HG02973 (cell line): ENCODE results near the gene RTL1.

ENCODE experiments used
- ATAC-seq: cut with Tn5 transposase; IDR thresholded peaks from one replicate; pipeline ENCODE4 v1.9.1; 2021; ENCODE audit warnings: moderate library complexity; ENCODE audit not compliant: unreplicated experiment

RTL1 gene

DNA sequence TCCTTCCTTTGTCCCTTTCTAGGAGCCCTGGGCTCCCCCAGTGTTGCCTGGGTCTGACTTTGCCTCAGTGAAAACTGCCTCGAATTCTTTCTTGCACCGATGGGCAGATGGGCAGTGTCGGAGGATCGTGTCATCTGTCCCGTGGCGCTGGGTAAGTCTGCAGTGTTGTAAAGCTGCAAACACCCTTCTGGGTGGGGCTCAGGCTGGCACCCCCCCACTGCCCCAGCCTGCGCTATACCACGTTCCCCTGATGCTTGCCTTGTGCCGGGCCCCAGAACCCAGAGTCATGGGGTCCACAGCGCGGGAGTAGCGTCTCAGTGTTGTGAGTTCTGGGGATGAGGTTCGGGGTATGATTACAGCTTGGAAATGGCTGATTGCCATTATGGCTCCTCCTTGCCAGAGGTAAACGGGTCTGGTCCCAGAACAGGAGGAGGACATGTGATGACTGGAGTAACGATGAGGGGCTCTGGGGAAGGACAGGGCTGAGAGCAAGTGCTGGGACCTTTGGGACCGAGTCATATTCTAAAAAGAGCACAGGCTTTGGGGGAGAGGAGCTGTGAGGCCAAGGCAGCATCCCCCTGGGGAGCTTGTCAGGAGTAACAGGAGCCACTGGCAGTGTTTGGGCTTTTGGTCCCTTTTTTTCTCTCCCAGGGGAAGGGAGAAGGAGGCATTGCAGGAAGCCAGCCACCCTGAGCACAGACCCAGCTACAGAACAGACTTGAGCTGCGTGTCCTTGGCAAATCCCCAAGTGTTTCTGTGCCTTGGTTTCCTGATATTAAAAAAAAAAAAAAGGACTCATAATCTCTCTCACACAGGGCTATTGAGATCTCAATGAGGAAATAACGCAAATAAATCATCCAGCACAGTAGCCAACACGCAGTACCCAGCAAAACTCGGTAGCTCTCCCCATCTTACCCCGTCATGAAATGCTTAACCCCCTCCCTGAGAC is 4.3 kb downstream of the RTL1 start:
- ATAC-seq, result no peak

- ATAC-seq, result no peak
These were observed 5.1 kb downstream of the RTL1 start for GRCh38 chr14:100898465-100898864.

DNA sequence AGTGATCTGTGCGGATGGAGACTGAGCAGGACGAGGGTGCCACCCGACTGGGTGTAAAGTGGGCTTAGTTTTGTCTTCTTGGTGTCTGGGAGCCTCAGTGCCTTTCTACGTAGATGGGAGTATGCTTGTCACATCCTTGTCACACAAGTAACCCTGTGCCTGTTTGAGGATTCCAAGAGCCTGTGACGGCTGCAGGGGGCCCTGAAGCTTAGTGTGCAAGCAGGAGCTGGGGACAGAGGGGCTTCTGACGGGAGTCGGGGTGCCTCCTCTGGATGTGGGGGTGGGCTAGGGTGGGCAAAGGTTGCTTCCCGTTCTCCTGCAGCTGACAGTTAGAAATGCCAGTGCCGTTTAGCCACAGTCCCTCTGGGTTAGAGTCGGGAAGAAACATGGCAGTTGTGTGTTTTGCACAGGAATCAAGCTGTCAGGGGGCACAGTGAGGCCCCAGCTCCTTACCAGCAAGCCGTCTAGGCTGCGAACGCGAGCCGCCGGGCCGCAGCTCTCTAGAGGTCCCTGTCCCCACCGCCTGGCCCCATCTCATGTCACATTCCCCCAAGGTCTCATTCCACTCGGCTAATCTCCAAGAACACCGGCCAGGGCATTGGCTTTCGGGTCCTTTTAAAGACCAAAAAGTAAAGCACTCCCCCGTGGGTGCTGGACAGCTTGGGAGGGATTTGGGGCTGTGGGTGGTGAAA is 7.0 kb downstream of the RTL1 start:
- no peak for ATAC-seq

DNA sequence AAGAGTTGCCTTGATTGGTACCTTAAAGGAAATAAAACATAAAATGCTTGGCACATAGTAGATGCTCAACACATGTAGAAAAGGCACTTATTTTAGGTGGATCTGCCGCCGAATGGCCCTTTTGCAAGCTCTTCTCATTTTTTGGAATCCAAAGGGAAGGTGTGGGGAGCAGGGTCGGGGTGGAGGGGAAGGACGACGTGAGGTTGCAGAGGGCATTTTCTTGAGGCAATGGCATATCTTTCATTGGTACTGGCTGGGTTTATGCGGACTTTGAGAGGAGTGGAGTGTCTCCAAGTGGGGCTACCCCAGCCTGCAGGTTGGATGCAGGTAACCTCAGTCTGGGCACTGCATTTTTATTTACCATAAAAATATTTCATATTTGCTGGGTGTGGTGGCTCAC is 8.1 kb downstream of the RTL1 start:
- ATAC-seq, result no peak

- ATAC-seq, result no peak
These were observed 9.1 kb downstream of the RTL1 start for GRCh38 chr14:100894416-100894815.

DNA sequence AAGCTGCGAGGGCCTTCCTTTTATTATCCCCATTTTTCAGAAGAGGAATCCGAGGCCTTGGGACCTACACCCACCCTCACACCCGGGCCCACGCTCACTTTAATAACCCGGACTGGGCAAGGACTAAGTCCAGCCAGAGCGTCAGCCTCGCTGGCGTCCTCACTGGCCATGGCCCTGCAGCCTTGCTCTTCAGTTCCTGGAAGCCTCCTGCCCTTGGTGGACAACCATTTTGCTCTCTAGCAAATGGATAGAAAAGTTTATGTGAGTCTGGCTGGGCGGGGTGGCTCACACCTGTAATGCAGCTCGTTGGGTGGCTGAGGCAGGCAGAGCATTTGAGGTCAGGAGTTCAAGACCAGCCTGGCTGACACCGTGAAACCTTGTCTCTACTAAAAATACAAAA is 9.8 kb downstream of the RTL1 start:
- ATAC-seq, result no peak

- ATAC-seq, result no peak
These were observed 10.3 kb downstream of the RTL1 start for GRCh38 chr14:100893228-100893601.

DNA sequence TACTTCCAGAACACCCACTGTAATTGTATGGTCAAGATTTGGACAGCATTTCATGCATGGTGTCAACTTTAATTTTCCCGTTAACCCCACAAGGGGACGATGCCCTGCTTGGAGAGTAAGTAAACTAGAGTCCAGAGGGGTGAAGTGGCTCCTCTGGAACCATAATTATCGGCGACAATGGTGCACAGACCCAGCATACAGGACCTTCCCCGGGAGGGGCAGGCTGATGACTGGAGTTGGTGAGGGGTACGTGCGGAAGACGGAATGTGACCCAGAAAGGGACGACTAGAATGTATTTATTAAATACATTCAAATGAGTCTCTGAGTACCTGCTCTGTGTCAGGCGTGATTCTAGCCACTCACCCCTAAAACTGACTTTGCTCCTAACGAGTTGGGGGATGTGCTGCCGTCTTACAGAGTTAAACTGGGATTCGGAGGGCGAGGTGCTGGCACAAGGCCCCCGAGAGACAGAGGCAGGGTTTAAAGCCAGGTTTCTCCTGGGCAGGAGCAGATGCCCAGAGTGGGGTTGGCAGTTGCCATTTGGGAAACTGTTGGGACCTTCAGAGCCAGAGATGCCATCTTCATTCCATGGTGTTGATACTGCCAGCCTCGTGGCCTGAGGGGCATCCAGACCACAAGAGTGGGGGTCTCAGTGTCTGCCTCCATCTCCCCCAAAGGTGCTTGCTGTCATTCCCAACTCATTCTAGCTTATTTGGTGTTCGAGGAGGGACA is 10.9 kb downstream of the RTL1 start:
- no peak for ATAC-seq

DNA sequence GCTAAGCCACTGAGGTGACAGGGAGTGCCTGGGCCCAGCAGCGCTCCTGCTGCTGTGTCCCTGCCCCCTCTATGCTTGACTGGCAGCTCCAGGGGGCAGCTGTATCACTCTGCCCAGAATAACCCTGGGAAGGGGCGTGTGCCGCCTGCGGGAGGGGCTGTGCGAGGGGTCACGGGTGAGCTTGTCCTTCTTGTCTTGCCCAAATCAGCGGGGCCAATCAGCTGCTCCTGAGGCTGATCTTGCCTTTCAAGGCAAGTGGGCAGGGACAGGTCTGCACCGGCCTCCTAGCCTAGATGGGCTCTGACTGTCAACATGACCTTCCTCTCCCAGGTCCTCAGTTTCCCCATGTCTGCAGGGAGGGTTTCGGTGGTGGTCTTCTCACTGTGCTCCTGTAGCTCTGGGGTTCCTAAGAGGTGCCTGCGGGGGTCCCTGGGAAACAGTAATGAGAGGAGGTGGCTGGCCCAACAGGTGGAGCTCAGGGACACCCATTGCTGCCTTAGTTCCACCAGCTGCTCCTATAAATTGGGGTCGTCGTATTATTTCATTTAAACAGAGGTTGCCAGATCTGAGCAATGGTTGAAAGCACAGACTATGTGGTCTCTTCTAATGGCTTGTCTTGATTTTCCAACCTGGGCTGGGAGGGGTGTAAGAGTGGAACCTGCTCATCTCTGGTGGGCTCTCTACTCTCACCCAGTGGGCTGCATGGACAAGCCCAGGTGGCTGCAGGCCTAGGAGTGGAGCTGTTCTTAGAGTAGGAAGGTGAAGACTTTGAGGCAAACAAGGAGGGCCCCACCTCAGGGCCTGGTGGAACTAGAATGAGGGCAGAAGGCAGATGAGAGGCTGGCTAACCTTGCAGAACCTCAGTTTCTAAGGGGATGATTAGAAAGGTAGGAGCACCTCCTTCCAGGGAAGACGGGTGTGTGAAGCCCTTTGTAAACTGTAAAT is 11.7 kb downstream of the RTL1 start:
- ATAC-seq, result no peak

DNA sequence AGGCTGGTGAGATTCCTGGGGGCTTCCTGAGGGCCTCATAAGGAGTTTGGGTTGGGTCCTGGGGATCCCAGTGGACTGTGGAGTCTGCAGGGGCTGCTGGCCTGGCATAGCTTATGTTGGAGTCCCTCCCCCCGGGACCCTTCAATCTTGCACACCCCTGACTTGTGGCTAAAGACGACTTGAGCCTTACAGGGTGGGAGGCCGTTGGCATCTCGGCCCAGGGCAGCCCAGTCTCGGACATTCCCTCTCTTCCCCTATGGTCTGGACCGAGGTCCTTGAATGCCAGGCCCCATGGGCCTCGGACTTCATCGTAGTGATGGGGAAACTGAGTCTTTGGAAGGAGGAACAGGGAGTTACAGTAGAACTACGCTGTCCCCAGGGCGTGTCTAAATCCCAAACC is 12.5 kb downstream of the RTL1 start:
- ATAC-seq, result no peak

DNA sequence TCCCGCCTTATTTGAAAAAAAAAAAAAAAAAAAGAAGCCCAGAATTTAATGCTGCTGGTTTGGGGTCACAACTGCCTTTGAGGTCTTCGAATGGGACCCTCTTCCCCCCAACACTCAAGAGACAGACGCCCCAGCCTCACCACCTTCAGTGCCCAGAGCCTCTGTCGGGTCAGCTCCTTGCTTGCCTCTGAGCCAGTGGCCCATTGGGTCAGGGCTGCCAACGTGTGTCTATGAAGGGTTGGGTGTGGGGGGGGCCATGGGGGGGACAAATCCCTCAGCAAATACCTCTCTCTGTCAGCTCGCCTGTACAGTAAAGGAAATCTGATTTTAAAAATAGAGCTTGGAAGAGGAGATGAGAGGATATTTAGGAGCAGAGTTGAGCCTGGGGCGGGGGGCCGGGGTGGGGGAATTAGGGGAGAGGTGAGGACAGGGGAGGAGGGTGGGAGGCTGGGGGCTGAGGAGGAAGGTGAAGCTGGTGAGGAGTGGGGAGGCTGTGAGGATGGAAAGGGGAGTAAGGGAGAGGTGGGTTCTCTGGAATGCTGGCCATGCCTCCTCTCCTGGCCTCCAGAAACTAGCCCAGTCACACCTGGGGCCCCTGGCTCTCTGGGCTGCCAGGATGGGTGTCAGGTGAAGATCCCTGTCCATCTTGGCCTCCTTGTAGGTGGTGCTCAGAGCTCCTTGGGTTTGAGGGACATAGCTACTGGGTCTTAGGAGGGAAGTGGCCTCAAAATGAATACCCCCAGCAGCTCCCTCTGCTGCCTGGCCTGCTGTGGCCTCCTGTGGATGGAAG is 13.3 kb downstream of the RTL1 start:
- no peak for ATAC-seq

DNA sequence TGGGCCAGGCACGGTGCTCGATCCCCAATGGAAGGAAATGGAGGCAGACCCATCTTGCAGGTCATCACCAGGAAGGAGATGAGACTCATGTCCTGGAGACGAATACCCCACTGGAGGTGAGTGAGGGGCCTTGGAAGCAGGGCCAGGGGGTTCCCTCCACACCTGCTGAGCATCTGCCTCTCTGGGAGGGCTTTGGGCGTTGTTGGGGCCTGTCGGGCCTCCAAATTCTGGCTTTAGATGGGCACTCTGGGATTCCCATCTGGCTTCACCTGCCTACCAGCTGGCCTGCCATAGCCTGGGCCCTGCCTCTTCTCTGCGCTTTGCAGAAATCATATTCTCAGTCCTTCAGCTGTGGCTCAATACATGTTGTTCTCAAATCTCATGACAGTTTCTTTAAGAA is 13.9 kb downstream of the RTL1 start:
- no peak for ATAC-seq

GRCh38 chr14:100888789-100889315 is 14.7 kb downstream of the RTL1 start:
- no peak for ATAC-seq

DNA sequence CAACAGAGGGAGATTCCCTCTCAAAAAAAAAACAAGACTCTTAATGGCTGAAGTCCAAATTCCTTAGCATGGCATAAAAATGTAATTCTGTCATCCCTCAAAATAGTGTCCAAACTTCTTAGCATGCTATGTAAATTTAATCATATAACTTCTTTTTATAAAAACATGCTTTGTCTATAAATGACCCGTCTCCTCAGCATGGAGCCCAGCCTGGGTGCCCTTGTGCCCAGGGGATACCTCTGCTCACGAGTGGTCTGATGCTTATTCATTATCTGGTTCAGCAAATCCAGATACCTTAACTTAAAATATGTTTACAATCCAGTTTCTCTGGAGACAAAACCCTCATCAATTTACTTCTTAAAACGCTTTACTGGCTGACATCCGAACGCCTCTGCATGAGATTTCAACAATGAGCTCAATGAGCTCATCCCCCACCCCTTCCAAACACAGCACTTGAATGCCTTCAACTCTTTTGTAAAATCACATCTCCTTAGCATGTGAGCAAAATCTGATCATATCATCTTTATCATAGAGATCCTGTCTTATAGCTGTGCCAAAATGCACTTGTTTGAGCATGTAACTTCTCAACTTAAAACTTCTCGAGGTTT is 15.7 kb downstream of the RTL1 start:
- no peak for ATAC-seq

DNA sequence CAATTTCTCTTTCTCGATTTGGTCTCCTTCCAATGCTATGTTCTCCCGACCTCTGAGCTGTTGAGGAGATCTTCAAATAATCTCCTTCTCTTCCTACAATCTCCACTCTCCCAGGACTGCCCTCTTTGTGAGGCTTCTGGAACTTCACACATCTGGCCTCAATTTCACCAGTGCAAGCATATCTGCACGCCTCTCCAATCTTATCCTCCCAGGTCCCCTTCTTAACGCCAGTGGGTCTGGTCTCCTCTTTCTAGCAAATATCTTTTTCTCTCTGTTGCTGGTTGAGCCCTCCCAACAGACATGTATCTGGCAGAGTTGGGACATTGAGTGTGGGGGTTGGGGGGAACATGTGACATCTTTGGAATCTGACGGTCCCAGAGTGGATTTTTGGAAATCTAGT is 17.9 kb downstream of the RTL1 start:
- no peak for ATAC-seq

- no peak for ATAC-seq
These were observed 18.3 kb downstream of the RTL1 start for GRCh38 chr14:100885196-100885595.

DNA sequence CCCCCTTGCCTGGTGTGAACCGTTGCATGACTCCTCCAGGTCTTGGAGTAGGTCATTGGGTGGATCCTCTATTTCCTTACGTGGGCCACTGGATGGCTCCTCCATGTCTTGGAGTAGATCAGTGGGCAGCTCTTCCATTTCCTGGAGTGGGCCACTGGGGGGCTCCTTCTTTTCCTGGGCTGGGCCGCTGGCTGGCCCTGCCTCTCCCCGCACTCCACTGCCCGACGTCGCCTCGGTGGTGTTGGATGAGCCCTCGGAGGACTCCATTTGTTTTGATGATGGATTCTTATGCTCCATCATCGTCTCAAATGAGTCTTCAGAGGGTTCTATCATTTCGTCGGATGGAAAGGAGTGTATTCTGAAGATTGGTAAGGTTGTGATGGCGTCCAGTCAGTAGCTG is 19.1 kb downstream of the RTL1 start:
- ATAC-seq, result no peak

DNA sequence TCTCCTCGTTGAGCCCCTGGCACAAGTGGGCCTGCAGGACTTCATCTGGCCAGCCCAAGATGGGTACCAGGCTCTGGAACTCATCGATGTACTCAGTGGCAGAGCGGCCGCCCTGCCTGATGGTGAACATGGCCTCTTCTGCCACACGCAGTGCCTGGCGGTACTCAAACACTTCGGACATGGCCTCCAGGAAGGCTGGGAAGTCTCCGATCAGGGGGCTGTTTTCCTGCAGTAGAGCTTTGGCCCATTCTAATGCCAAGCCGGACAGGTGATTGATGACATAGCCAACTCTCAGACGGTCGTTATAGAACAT is 19.8 kb downstream of the RTL1 start:
- ATAC-seq, result no peak
